ENCODE measurements around the gene CDKN2A. TPM values are rescaled to one million over a fixed set of nuclear protein-coding genes. Genes with fewer than 3 reads are reported as not detected.

The CDKN2A gene
- total RNA-seq, 4 donors from 2014 or later = 0.94 to 9.7 (median 2.7) TPM; not detected in 1

DNA sequence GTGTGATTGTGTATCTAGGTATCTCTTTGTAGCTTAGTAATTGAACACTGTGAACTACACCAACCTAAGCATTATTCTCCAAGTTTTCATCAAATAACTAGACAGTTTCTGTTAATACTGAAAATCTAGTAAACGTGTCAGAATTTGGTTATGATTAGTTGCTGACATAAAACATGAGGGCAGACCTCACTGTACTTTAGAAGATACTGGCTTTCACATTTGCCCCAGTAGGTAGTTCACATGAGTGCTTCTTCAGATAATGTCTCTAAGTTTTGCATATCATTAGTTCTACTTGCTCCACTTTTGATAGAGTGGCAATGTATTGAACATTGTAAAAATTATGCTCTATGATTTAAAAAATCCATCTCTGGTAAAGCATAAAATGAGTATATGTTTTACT, 7.8 kb upstream of the CDKN2A start:
- Histone ChIP-seq H3K4me1 (peaks cover 0 to 4% (median 0%) of the 10 kb centered on the region in 3 donors), H3K9me3 (no peaks in the 10 kb centered on the region), H3K27me3 (peaks cover 46% of the 10 kb centered on the region), H3K27ac (no peak overlapping the region), H3K4me3 (no peak overlapping the region), H3K36me3 (peaks cover 0 to 10% of the 10 kb centered on the region in 2 donors)
- no peak for TF ChIP-seq EP300 (IDR thresholded peaks at IDR 0.05)
- no peak for TF ChIP-seq POLR2AphosphoS5 (IDR thresholded peaks at IDR 0.05)
- no peak for TF ChIP-seq POLR2A (IDR thresholded peaks at IDR 0.05)
- TF ChIP-seq, protein P1, sequence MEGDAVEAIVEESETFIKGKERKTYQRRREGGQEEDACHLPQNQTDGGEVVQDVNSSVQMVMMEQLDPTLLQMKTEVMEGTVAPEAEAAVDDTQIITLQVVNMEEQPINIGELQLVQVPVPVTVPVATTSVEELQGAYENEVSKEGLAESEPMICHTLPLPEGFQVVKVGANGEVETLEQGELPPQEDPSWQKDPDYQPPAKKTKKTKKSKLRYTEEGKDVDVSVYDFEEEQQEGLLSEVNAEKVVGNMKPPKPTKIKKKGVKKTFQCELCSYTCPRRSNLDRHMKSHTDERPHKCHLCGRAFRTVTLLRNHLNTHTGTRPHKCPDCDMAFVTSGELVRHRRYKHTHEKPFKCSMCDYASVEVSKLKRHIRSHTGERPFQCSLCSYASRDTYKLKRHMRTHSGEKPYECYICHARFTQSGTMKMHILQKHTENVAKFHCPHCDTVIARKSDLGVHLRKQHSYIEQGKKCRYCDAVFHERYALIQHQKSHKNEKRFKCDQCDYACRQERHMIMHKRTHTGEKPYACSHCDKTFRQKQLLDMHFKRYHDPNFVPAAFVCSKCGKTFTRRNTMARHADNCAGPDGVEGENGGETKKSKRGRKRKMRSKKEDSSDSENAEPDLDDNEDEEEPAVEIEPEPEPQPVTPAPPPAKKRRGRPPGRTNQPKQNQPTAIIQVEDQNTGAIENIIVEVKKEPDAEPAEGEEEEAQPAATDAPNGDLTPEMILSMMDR (IDR thresholded peaks at IDR 0.05) = no peak
- ATAC-seq = no peak
- 72 to 83% methylated on average over 1 of the region's 1 CpG for WGBS, 2 donors (ENCODE audit: low coverage in 1 of 2)

DNA sequence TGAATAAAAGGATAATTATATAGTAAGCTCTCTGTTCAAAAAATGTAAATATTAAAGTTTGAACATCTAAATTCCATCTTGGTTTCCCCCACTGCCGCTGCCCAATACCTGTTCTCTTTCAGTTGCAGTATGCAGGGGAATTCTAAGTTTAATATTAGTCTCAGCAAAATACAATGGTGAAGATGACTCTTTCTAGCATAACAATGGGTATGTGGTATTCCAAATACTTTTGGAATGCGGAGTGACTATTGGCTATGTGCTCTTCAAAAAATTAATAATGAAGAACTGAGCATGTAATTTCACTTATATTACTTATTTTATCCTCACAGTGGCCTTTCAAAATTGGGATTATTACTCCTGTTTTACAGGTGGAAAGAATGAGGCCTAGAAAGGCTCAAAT, 3.8 kb upstream of the CDKN2A start:
- Histone ChIP-seq H3K4me3 (no peak overlapping the region), H3K4me1 (peaks cover 0 to 20% (median 0%) of the 10 kb centered on the region in 3 donors), H3K27ac (no peak overlapping the region), H3K9me3 (no peaks in the 10 kb centered on the region), H3K36me3 (no peaks in the 10 kb centered on the region), H3K27me3 (peaks cover 15% of the 10 kb centered on the region)
- ATAC-seq = no peak
- TF ChIP-seq, protein P1 (IDR thresholded peaks at IDR 0.05) = no peak
- TF ChIP-seq EP300 (IDR thresholded peaks at IDR 0.05) (no peak), POLR2AphosphoS5 (IDR thresholded peaks at IDR 0.05) (no peak), POLR2A (IDR thresholded peaks at IDR 0.05) (no peak)
- WGBS, 2 donors (ENCODE audit: low coverage in 1 of 2) = 75 to 88% methylated on average over 2 of the region's 2 CpGs

DNA sequence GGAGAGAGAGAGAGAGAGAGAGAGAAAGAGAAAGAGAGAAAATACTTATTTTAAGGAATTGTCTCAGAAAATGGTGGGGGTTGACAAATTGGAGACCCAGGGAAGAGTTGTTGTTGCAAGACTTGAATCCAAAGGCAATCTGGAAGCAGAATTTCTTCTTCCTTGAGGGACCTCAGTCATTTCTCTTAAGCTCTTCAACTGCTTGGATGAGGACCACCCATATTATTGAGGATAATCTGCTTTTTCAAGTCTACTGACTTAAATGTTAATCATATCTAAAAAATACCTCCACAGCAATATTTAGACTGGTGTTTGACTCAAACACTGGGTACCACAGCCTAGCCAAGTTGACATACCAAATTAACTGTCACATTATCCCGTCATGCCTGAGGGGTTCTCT, 3.3 kb upstream of the CDKN2A start:
- H3K27me3 ChIP-seq = peaks cover 17% of the 10 kb centered on the region
- no peak overlapping the region for H3K4me3 ChIP-seq
- ATAC-seq = no peak
- H3K27ac ChIP-seq = no peak overlapping the region
- TF ChIP-seq, protein P1 (IDR thresholded peaks at IDR 0.05) = no peak
- no peak for TF ChIP-seq EP300 (IDR thresholded peaks at IDR 0.05)
- no peak for TF ChIP-seq POLR2AphosphoS5 (IDR thresholded peaks at IDR 0.05)
- no peak for TF ChIP-seq POLR2A (IDR thresholded peaks at IDR 0.05)
- no peaks in the 10 kb centered on the region for H3K9me3 ChIP-seq
- 93% methylated on average over 1 of the region's 1 CpG; no CpG with 5 or more reads in 1 of the 2 donors for WGBS, 2 donors (ENCODE audit: low coverage in 1 of 2)
- H3K4me1 ChIP-seq = peaks cover 0 to 20% (median 0%) of the 10 kb centered on the region in 3 donors
- H3K36me3 ChIP-seq = no peaks in the 10 kb centered on the region

DNA sequence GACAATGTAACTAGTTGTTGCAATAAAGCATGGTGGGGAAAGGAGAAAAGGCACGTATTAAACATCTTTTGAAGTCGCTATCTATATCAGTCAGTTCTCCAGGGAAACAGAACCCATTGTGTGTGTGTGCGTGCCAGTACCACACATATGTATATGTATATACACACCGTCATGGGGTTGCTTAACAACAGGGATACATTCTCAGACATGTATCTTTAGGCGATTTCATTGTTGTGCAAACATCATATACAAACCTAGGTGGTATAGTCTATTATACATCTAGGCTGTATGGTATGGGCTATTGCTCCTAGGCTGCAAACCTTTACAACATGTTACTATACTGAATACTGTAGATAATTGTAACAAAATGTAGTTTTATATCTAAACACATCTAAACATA, 2.7 kb upstream of the CDKN2A start:
- no peaks in the 10 kb centered on the region for H3K9me3 ChIP-seq
- peaks cover 0 to 20% (median 0%) of the 10 kb centered on the region in 3 donors for H3K4me1 ChIP-seq
- no peak overlapping the region for H3K4me3 ChIP-seq
- peaks cover 18% of the 10 kb centered on the region for H3K27me3 ChIP-seq
- H3K36me3 ChIP-seq = no peaks in the 10 kb centered on the region
- ATAC-seq = no peak
- TF ChIP-seq, protein P1 (IDR thresholded peaks at IDR 0.05) = no peak
- no peak for TF ChIP-seq POLR2AphosphoS5 (IDR thresholded peaks at IDR 0.05)
- no peak overlapping the region for H3K27ac ChIP-seq
- WGBS, 2 donors (ENCODE audit: low coverage in 1 of 2) = 89 to 91% methylated on average over 5 of the region's 5 CpGs

DNA sequence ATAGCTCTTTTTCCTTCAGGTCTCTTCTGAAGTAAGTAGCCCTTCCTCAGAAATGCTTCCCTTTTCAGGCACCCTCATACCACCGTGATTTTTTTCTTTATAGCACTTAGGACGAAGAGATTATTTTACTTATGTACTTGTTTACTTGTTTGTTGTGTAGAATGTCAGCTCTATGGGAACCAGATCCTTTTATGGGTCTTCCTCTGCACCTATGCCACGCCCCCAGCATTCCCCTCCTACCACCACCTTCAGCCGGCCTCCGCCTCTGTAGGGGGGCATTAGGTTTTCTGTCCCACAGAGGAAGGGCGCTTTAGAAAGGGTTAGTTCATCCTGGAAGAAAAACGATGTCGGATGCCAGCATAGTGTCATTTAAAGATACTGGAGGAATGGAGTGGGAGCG, 2.2 kb upstream of the CDKN2A start:
- Histone ChIP-seq H3K36me3 (no peaks in the 10 kb centered on the region), H3K4me3 (no peak overlapping the region), H3K27ac (no peak overlapping the region), H3K27me3 (peaks cover 22% of the 10 kb centered on the region), H3K9me3 (no peaks in the 10 kb centered on the region), H3K4me1 (peaks cover 0 to 20% (median 0%) of the 10 kb centered on the region in 3 donors)
- ATAC-seq = no peak
- TF ChIP-seq POLR2A (IDR thresholded peaks at IDR 0.05) (no peak), EP300 (IDR thresholded peaks at IDR 0.05) (no peak), POLR2AphosphoS5 (IDR thresholded peaks at IDR 0.05) (no peak)
- TF ChIP-seq, protein P1 (IDR thresholded peaks at IDR 0.05) = no peak
- WGBS, 2 donors (ENCODE audit: low coverage in 1 of 2) = 70 to 71% methylated on average over 2 to 6 of the region's 9 CpGs

Measured in gastroesophageal sphincter (tissue), 4 donors.